GM23248 (cell line): ENCODE measurements around the gene RBM28. TPM values are rescaled to one million over a fixed set of nuclear protein-coding genes. Genes with fewer than 3 reads are reported as not detected.

Experiments used
- DNase-seq: peaks from one replicate; pipeline ENCODE4 v3.0.0-alpha.2; 2015
- H2AFZ ChIP-seq: fragments of 200-600 bp; sonication (generic); 2 replicates; pipeline ENCODE4 v1.6.1; 2016; ENCODE audit warnings: antibody characterized with exemption
- H3F3A ChIP-seq: fragments of 200-600 bp; sonication (generic); 2 replicates; pipeline ENCODE4 v1.6.1; 2016; ENCODE audit warnings: mild to moderate bottlenecking, antibody characterized with exemption, mixed run types; ENCODE audit not compliant: insufficient read depth
- H3K27ac ChIP-seq: fragments of 200-600 bp; sonication (generic); 2 replicates; pipeline ENCODE4 v1.5.1; 2016; ENCODE audit warnings: mild to moderate bottlenecking
- H3K27me3 ChIP-seq: fragments of 200-600 bp; sonication (generic); replicated peaks from 2 replicates; pipeline ENCODE4 v1.6.1; 2016; ENCODE audit warnings: mild to moderate bottlenecking; ENCODE audit not compliant: insufficient read depth
- H3K36me3 ChIP-seq: fragments of 200-600 bp; sonication (generic); 2 replicates; pipeline ENCODE4 v1.6.1; 2016; ENCODE audit warnings: low read depth, mild to moderate bottlenecking
- H3K4me1 ChIP-seq: fragments of 200-600 bp; sonication (generic); 2 replicates; pipeline ENCODE4 v1.6.1; 2016; ENCODE audit warnings: mild to moderate bottlenecking; ENCODE audit not compliant: insufficient read depth
- H3K4me2 ChIP-seq: fragments of 200-600 bp; sonication (generic); one replicate; pipeline ENCODE4 v1.6.1; 2016; ENCODE audit warnings: mild to moderate bottlenecking; ENCODE audit not compliant: unreplicated experiment
- H3K4me3 ChIP-seq: fragments of 200-600 bp; sonication (generic); 2 replicates; pipeline ENCODE4 v1.5.1; 2016; ENCODE audit warnings: mild to moderate bottlenecking
- H3K79me2 ChIP-seq: fragments of 200-600 bp; sonication (generic); 2 replicates; pipeline ENCODE4 v1.6.1; 2016; ENCODE audit warnings: mild to moderate bottlenecking; ENCODE audit not compliant: insufficient read depth
- H3K9ac ChIP-seq: fragments of 200-600 bp; sonication (generic); 2 replicates; pipeline ENCODE4 v1.6.1; 2016; ENCODE audit warnings: mild to moderate bottlenecking
- H3K9me2 ChIP-seq: fragments of 200-600 bp; sonication (generic); 2 replicates; pipeline ENCODE4 v1.6.1; 2016; ENCODE audit warnings: mixed run types, mild to moderate bottlenecking, moderate library complexity; ENCODE audit not compliant: insufficient read depth
- H3K9me3 ChIP-seq: fragments of 200-600 bp; sonication (generic); one replicate; pipeline ENCODE4 v1.6.1; 2017; ENCODE audit warnings: low read depth
- H4K20me1 ChIP-seq: fragments of 200-600 bp; sonication (generic); 2 replicates; pipeline ENCODE4 v1.6.0; 2016; ENCODE audit not compliant: insufficient read depth
- EZH2 ChIP-seq: fragments of 200-600 bp; sonication (generic); IDR thresholded peaks from 2 replicates; pipeline ENCODE4 v1.6.1; 2018; ENCODE audit warnings: antibody characterized with exemption, mild to moderate bottlenecking; ENCODE audit not compliant: insufficient read depth, poor library complexity, severe bottlenecking
- EZH2phosphoT487 ChIP-seq: fragments of 200-600 bp; sonication (generic); IDR thresholded peaks from 2 replicates; pipeline ENCODE4 v1.6.1; 2018; ENCODE audit warnings: antibody characterized with exemption, moderate library complexity, mild to moderate bottlenecking, low read depth; ENCODE audit not compliant: insufficient read depth
- WGBS, 2 experiments: methylation state at CpG; one replicate each; pipeline ENCODE4 v1.1.6; 2015 to 2017; ENCODE audit warnings: low lambda C conversion rate in 2 of 2, low coverage in 1 of 2; ENCODE audit errors: missing lambda C conversion rate in 2 of 2; 5-methylcytosine and 5-hydroxymethylcytosine counted together
- in situ Hi-C: fragments of 300-500 bp; cut with MboI; formaldehyde crosslinking; loops from 2 replicates; pipeline ENCODE4 v1.15.0; 2020
- polyA plus RNA-seq: library from polyadenylated mRNA; unstranded; fragments of >200 nt; fragmentation: Nextera tagmentation; extraction: Ambion mirVana; gene quantifications from 2 replicates; pipeline ENCODE4 v1.2.1, GENCODE V29; 2016
- total RNA-seq: library from RNA; depleted of rRNA; stranded (reverse); fragments of >200 nt; shearing (Covaris generic); gene quantifications from 2 replicates; pipeline ENCODE4 v1.2.3, GENCODE V29; 2014

The RBM28 gene
- total and polyA plus RNA-seq, 2 experiments from 2014 or later, result 18.9 to 25.7 TPM

GRCh38 chr7:128374041-128374440 is 30.3 kb upstream of the RBM28 start:
- Histone ChIP-seq H3K79me2 (no peaks in the 10 kb centered on the region), H4K20me1 (no peaks in the 10 kb centered on the region), H3K4me2 (no peak overlapping the region), H3K9me3 (no peaks in the 10 kb centered on the region), H3K9me2 (no peaks in the 10 kb centered on the region), H3K9ac (no peak overlapping the region), H3F3A (no peaks in the 10 kb centered on the region), H3K27ac (no peak overlapping the region), H2AFZ (no peak overlapping the region), H3K4me1 (no peaks in the 10 kb centered on the region), H3K27me3 (peaks cover 22% of the 10 kb centered on the region), H3K4me3 (no peak overlapping the region), H3K36me3 (no peaks in the 10 kb centered on the region)
- in situ Hi-C loops, result no loop called here
- TF ChIP-seq EZH2phosphoT487 (no peak), EZH2 (no peak)
- WGBS, 2 experiments, result 15 to 21% methylated on average over 1 of the region's 1 CpG
- no peak for DNase-seq

DNA sequence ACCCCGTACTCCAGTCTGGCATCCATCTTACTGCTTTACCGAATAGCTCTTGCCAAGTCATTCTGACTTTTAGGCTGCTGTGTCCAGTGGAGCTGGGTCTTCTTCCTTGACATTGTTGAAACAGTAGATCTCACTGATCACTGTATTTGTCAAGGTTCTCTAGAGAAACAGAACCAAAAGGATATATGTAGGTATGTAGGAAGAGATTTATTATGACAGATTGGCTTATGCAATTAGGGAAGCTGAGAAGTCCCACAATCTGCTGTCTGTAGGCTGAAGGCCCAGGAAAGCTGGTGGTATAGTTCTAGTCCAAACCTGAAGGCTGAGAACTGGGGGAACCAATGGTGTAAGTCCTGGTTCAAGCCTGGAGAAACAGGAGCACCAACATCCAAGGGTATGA is 29.9 kb upstream of the RBM28 start:
- Histone ChIP-seq H3K27me3 (peaks cover 22% of the 10 kb centered on the region), H3K27ac (no peak overlapping the region), H3K9me3 (no peaks in the 10 kb centered on the region), H3K4me3 (no peak overlapping the region), H3K4me2 (no peak overlapping the region), H3F3A (no peaks in the 10 kb centered on the region), H3K36me3 (no peaks in the 10 kb centered on the region), H4K20me1 (no peaks in the 10 kb centered on the region), H2AFZ (no peak overlapping the region), H3K79me2 (no peaks in the 10 kb centered on the region), H3K4me1 (no peaks in the 10 kb centered on the region), H3K9me2 (no peaks in the 10 kb centered on the region), H3K9ac (no peak overlapping the region)
- in situ Hi-C loops, result no loop called here
- WGBS, 2 experiments, result 19 to 20% methylated on average over 2 of the region's 2 CpGs
- no peak for DNase-seq
- no peak for TF ChIP-seq EZH2phosphoT487
- no peak for TF ChIP-seq EZH2

DNA sequence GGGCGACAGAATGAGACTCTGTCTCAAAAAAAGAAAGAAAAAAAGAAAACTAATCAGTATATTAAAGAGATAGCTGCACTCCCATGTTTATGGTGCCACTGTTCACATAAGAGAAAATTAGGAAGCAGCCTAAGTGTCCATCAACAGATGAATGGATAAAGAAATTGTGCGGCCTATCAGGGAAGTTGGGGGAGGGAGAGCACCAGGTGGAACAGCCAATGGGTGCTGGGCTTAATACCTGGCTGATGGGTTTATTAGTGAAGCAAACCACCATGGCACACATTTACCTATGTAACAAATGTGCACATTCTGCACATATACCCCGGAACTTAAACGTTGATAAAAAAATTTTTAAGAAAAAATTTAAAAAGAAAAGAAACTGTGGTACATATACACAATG is 26.8 kb upstream of the RBM28 start:
- no peak for TF ChIP-seq EZH2phosphoT487
- no peak for TF ChIP-seq EZH2
- H3K9ac ChIP-seq, result no peak overlapping the region
- H3K79me2 ChIP-seq, result no peaks in the 10 kb centered on the region
- H3K4me1 ChIP-seq, result no peaks in the 10 kb centered on the region
- H3K4me2 ChIP-seq, result no peak overlapping the region
- WGBS, 2 experiments, result 79 to 89% methylated on average over 4 of the region's 4 CpGs
- H3K27me3 ChIP-seq, result peaks cover 39% of the 10 kb centered on the region
- no peak for DNase-seq
- no peaks in the 10 kb centered on the region for H3K9me3 ChIP-seq
- no peaks in the 10 kb centered on the region for H4K20me1 ChIP-seq
- no peak overlapping the region for H3K27ac ChIP-seq
- no peak overlapping the region for H3K4me3 ChIP-seq
- H3K36me3 ChIP-seq, result no peaks in the 10 kb centered on the region
- no peaks in the 10 kb centered on the region for H3F3A ChIP-seq
- no peak overlapping the region for H2AFZ ChIP-seq
- no peaks in the 10 kb centered on the region for H3K9me2 ChIP-seq
- in situ Hi-C loops, result no loop called here

DNA sequence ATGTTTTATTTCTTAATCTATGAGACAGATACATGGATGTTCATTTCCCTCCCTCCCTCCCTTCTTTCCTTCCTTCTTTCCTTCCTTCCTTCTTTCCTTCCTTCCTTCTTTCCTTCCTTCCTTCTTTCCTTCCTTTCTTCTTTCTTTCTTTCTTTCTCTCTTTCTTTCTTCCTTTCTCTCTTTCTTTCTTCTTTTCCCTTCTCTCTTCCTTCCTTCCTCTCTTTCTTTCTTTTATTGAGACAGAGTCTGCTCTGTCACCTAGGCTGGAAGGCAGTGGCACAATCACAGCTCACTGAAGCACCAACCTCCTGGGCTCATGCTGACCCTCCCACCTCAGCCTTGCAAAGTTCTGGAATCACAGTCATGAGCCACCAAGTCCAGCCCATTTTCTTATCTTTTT is 23.3 kb upstream of the RBM28 start:
- Histone ChIP-seq H3K9me3 (no peaks in the 10 kb centered on the region), H3K4me3 (no peak overlapping the region), H3K27ac (no peak overlapping the region), H3K79me2 (no peaks in the 10 kb centered on the region), H4K20me1 (no peaks in the 10 kb centered on the region), H3F3A (peaks cover 12% of the 10 kb centered on the region; the same call in 1 of the 2 replicates), H3K9ac (no peak overlapping the region), H3K9me2 (no peaks in the 10 kb centered on the region), H3K4me2 (no peak overlapping the region), H3K4me1 (no peaks in the 10 kb centered on the region), H3K36me3 (no peaks in the 10 kb centered on the region), H2AFZ (no peak overlapping the region), H3K27me3 (peaks cover 50% of the 10 kb centered on the region)
- TF ChIP-seq EZH2, result no peak
- DNase-seq, result no peak
- in situ Hi-C loops, result no loop called here

DNA sequence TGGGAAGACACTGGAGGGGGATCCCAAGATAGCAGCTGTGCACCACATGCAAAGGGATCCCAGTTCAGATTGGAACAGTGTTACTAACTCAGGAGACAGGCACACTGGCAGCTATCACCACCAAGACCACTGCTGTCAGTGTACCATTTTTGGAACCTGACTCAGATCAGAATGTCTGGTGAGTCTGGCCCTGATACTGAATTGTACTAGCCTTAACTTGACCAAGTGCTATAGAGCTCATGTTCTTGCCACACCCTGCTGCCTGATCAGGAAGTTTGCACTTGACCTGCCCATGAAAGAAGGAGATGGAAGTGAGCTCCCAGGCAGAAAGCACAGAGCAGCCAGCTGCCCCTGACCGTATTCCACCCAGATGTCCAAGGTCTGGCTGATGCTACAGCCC is 22.6 kb upstream of the RBM28 start:
- WGBS, 2 experiments, result 16 to 24% methylated on average over 1 of the region's 1 CpG
- no peaks in the 10 kb centered on the region for H3K36me3 ChIP-seq
- TF ChIP-seq EZH2phosphoT487, result no peak
- TF ChIP-seq EZH2, result no peak
- H3F3A ChIP-seq, result peaks cover 12% of the 10 kb centered on the region; the same call in 1 of the 2 replicates
- H3K27ac ChIP-seq, result no peak overlapping the region
- peaks cover 50% of the 10 kb centered on the region for H3K27me3 ChIP-seq
- H3K79me2 ChIP-seq, result no peaks in the 10 kb centered on the region
- no peak overlapping the region for H3K4me2 ChIP-seq
- no peaks in the 10 kb centered on the region for H3K9me2 ChIP-seq
- no peaks in the 10 kb centered on the region for H4K20me1 ChIP-seq
- no peak overlapping the region for H3K4me3 ChIP-seq
- no peaks in the 10 kb centered on the region for H3K9me3 ChIP-seq
- in situ Hi-C loops, result no loop called here
- H3K4me1 ChIP-seq, result no peaks in the 10 kb centered on the region
- no peak for DNase-seq
- H3K9ac ChIP-seq, result no peak overlapping the region
- no peak overlapping the region for H2AFZ ChIP-seq
